ENCODE data around the gene TIMM10B.

TIMM10B gene, protein sequence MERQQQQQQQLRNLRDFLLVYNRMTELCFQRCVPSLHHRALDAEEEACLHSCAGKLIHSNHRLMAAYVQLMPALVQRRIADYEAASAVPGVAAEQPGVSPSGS

GRCh38 chr11:6481012-6481923 is at the start of gene TIMM10B, which contains the start of gene ARFIP2:
Gene TIMM10B, plus strand, starts transcription at chr11:6481501. Its CDS starts 16 bp downstream, at chr11:6481517.
Gene ARFIP2, minus strand, starts transcription at chr11:6481331. Its CDS starts 910 bp downstream, at chr11:6480421.
- DNase-seq = peak; percentile 97

- no peak for DNase-seq
Observed at GRCh38 chr11:6431861-6432260, 49.4 kb upstream of the TIMM10B start.

- DNase-seq = no peak
Observed at GRCh38 chr11:6433998-6434660, 47.2 kb upstream of the TIMM10B start.

GRCh38 chr11:6437423-6437822 is 43.9 kb upstream of the TIMM10B start:
- no peak for DNase-seq

- peak; percentile 35 for DNase-seq
Observed at GRCh38 chr11:6437993-6438392, 43.3 kb upstream of the TIMM10B start.

GRCh38 chr11:6438979-6439571 is 42.2 kb upstream of the TIMM10B start:
- peak; percentile 55 for DNase-seq

- no peak for DNase-seq
Observed at GRCh38 chr11:6440906-6441358, 40.4 kb upstream of the TIMM10B start, which contains the start of gene HPX. Gene HPX, minus strand, starts transcription at chr11:6440987. Its CDS starts 24 bp downstream, at chr11:6440963.

GRCh38 chr11:6442441-6442840 is 38.9 kb upstream of the TIMM10B start:
- no peak for DNase-seq

DNA sequence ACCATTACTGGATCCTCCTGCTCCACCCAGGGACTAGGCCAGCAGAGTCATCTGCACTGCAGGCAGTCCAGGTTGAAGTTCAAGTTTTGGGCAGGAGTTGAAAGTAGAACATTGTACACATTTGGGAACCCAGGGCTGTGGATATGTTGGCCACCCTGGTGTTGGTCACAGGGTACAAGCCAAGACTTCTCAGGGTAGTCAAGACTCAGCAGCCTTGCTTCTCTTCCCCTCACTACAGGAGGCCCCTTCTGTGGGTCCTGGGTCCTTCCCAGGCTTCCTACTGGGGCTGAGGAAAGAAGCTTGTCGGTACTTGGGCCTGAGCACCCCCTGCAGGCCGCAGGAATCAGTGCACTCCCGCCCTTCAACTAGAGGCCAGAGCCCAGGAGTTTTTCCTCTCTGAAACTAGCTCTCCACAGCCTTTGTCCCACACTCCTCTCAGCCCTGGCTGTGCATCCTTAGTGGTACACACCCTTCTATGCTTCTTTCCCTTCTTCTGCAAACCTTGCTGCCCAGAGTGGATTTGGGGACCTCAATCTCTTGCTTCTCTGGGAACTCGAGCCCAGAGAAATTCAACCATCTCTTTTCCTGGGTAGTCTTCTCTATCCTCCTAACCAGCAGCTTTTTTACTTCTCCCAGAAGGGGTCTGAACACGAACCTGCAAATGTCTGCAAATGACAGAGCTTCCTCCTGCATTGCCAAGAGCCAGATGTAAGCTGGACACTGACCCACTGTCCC is 37.9 kb upstream of the TIMM10B start:
- DNase-seq = peak; percentile 66

- DNase-seq = no peak
Observed at GRCh38 chr11:6448574-6448973, 32.7 kb upstream of the TIMM10B start.

DNA sequence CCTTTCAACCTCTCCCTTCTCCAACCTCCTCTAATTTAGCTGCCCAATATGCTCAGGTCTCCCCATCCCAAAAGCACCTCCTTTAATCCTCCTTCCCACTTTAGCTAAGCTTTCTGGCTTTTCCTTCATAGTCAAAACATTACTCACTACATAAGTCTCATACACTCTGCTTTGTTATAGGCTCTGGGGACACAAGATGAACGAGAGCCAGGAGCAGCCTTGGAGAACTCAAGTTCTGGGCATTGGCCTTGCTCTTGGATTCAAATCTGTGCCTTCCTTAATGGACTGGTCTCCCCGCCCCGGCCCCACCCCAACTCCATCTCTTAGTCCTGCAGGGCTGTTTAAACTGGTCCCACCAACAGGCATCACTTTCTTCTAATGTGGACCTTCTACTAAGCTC is 29.1 kb upstream of the TIMM10B start:
- no peak for DNase-seq

- DNase-seq = no peak
Observed at GRCh38 chr11:6453152-6453551, 28.1 kb upstream of the TIMM10B start.

- no peak for DNase-seq
Observed at GRCh38 chr11:6455070-6455469, 26.2 kb upstream of the TIMM10B start.

GRCh38 chr11:6456361-6457073 is 24.8 kb upstream of the TIMM10B start:
- no peak for DNase-seq

- DNase-seq = no peak
Observed at GRCh38 chr11:6457581-6458320, 23.6 kb upstream of the TIMM10B start.

GRCh38 chr11:6458352-6459098 is 22.8 kb upstream of the TIMM10B start:
- no peak for DNase-seq

- DNase-seq = no peak
Observed at GRCh38 chr11:6459099-6459450, 22.2 kb upstream of the TIMM10B start.

DNA sequence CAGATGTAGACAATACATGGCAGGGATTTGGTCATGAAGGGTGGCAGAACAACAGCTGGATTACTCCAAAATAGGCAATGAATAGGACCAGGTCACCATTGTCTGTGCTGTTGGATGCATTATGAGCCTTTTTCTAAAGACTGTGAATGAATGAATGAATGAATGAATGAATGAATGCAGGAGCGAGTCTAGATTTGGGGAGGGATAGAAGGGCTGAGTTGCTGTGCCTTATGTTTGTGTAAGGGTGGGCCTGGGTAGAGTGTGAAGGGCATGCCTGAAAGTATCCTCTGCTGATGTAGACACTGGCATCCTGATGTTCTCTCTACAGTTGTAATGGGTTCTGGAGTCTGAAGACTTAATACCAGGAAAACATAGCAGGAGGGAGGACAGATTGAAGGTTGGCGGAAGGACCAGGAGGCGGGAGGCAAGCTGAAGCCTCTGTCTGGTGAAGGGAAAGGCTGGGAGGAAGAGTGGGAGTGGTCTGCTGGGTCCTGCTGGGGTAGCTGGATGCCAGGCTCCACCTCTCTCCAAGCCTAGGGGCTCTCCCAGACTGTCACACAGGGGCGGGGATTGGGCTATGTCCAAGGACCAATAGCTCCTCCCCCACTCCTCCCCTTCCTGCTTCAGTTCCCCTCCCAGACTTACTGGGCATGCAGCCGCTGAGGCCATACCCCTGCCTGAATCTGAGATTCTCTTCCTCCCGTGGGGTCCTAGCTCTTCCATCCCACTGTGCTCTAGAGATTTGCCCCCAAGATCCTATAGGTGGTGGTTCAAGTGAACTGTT is 12.4 kb upstream of the TIMM10B start:
- no peak for DNase-seq

DNA sequence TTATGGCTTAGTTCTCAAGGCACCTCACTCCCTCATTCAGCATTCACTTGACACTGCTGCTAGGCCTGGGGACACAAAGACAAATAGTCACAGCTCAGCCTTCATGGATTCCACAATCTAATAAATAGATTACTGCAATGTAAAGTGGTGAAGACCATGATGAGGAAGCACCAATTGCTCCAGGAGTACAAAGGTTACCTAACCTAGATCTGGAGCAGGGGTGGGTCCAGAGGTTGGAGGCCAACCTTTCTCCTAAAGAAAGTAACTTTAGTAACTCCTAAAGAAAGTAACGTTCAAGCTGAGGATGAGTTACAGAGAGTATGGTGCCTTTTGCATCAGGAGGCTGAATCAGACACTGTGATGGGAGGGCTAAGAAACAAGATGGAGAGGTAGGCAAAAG is 11.7 kb upstream of the TIMM10B start:
- DNase-seq = no peak

- no peak for DNase-seq
Observed at GRCh38 chr11:6472934-6473333, 8.4 kb upstream of the TIMM10B start.
